KMS-11 (cell line): ENCODE results near the gene PES1.

ENCODE experiments used
- H2AFZ ChIP-seq: fragments of 200-600 bp; sonication (generic); 2 replicates; pipeline ENCODE4 v1.6.1; 2016; ENCODE audit warnings: antibody characterized with exemption, mixed run types, low read depth
- H3K27ac ChIP-seq: fragments of 200-600 bp; sonication (generic); 2 replicates; pipeline ENCODE4 v1.6.1; 2016; ENCODE audit warnings: mild to moderate bottlenecking, mixed run types
- H3K27me3 ChIP-seq: fragments of 200-600 bp; sonication (generic); 2 replicates; pipeline ENCODE4 v1.6.1; 2017; ENCODE audit warnings: mild to moderate bottlenecking, low read depth, mixed run types, moderate library complexity; ENCODE audit not compliant: insufficient read depth
- H3K36me3 ChIP-seq: fragments of 200-600 bp; sonication (generic); 2 replicates; pipeline ENCODE4 v1.6.1; 2017; ENCODE audit warnings: mild to moderate bottlenecking, mixed run types; ENCODE audit not compliant: insufficient read depth
- H3K4me1 ChIP-seq: fragments of 200-600 bp; sonication (generic); 2 replicates; pipeline ENCODE4 v1.6.1; 2016; ENCODE audit warnings: mild to moderate bottlenecking, low read depth, mixed run types; ENCODE audit not compliant: poor library complexity, severe bottlenecking
- H3K4me2 ChIP-seq: fragments of 200-600 bp; sonication (generic); 2 replicates; pipeline ENCODE4 v1.7.0; 2016; ENCODE audit warnings: mild to moderate bottlenecking, mixed run types
- H3K4me3 ChIP-seq: fragments of 200-600 bp; sonication (generic); IDR thresholded peaks from 2 replicates; pipeline ENCODE4 v1.6.1; 2017; ENCODE audit warnings: low read depth, low read length, mixed read lengths; ENCODE audit not compliant: insufficient read depth
- H3K79me2 ChIP-seq: fragments of 200-600 bp; sonication (generic); 2 replicates; pipeline ENCODE4 v1.6.1; 2016; ENCODE audit warnings: low read depth, mixed run types; ENCODE audit not compliant: insufficient read depth
- H3K9ac ChIP-seq: fragments of 200-600 bp; sonication (generic); 2 replicates; pipeline ENCODE4 v1.6.1; 2016; ENCODE audit warnings: mild to moderate bottlenecking, mixed run types
- H4K20me1 ChIP-seq: fragments of 200-600 bp; sonication (generic); 2 replicates; pipeline ENCODE4 v1.6.1; 2016; ENCODE audit warnings: mild to moderate bottlenecking, mixed run types; ENCODE audit not compliant: insufficient read depth
- CTCF ChIP-seq: fragments of 200-600 bp; sonication (generic); conservative IDR thresholded peaks from 2 replicates; pipeline ENCODE4 v1.6.1; 2017; ENCODE audit warnings: low read depth, mild to moderate bottlenecking, antibody characterized with exemption, low read length, moderate library complexity, mixed read lengths

Gene PES1

DNA sequence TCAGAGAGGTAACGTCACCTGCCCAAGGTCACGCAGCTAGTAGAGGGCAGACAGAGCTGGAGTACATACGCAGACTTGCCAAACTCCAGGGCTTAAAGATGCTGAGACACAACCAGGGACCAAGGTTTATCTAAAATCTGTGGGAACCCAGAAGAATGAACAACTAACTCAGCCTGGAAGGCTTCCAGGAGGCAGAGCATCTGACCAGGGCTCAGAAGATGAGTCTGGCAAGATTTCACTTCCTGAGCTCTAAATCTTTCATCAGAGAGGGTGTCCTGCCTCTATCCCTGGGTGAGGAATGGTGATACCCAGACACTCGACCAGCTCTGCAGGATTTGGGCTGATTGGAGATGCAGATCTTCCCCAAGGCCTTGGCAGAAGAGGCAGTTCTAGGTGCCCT, 26.4 kb downstream of the PES1 start:
- Histone ChIP-seq H3K27me3 (peaks cover 10% of the 10 kb centered on the region; the same call in 1 of the 2 replicates), H3K4me3 (no peak overlapping the region), H3K27ac (no peak overlapping the region), H3K79me2 (no peaks in the 10 kb centered on the region), H3K9ac (no peak overlapping the region), H3K36me3 (no peaks in the 10 kb centered on the region), H4K20me1 (no peaks in the 10 kb centered on the region), H3K4me2 (no peak overlapping the region), H2AFZ (no peak overlapping the region), H3K4me1 (no peaks in the 10 kb centered on the region)
- TF ChIP-seq CTCF = no peak

- Histone ChIP-seq H3K4me1 (no peaks in the 10 kb centered on the region), H3K27me3 (peaks cover 4% of the 10 kb centered on the region; the same call in 1 of the 2 replicates), H3K9ac (no peak overlapping the region), H3K4me2 (no peak overlapping the region), H3K79me2 (no peaks in the 10 kb centered on the region), H2AFZ (no peak overlapping the region), H4K20me1 (no peaks in the 10 kb centered on the region), H3K4me3 (no peak overlapping the region), H3K36me3 (no peaks in the 10 kb centered on the region), H3K27ac (no peak overlapping the region)
- TF ChIP-seq CTCF = no peak
These were observed 27.0 kb downstream of the PES1 start for GRCh38 chr22:30564761-30565119.

DNA sequence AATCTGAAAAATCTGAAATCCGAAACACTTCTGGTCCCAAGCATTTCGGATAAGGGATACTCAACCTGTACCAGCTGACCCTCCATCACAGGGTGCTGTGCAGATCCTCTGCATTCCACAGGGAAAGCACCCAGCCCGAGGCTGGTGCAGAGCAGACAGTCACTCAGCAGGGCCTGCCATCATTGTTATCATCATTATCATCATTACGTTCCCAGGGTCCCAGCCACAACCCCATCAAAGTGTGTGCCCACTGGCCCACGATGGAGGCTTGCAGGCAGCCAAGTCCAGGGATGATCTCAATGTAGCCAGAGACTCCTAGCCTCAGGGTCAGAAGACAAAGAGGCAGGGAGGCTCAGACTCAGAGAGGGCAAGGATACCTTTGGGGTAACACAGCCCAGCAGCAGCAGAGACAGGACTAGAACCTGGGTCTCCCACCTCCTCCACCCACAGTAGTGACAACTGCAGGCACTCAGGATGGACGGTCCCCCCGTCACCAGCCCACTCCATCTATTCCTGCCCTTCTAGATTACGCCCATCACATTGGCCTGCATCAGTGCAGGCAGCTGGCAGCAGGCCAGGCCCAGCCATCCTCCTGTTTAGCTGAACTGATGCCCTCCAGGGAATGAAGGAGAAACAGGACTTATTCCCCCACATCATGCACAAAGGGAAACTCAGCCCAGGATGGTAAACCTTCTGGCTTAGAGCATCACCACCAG, 27.5 kb downstream of the PES1 start:
- H3K27ac ChIP-seq = no peak overlapping the region
- H3K9ac ChIP-seq = no peak overlapping the region
- H3K79me2 ChIP-seq = no peaks in the 10 kb centered on the region
- H2AFZ ChIP-seq = no peak overlapping the region
- no peak for TF ChIP-seq CTCF
- no peak overlapping the region for H3K4me3 ChIP-seq
- peaks cover 4% of the 10 kb centered on the region; the same call in 1 of the 2 replicates for H3K27me3 ChIP-seq
- H4K20me1 ChIP-seq = no peaks in the 10 kb centered on the region
- H3K36me3 ChIP-seq = no peaks in the 10 kb centered on the region
- H3K4me1 ChIP-seq = no peaks in the 10 kb centered on the region
- no peak overlapping the region for H3K4me2 ChIP-seq

DNA sequence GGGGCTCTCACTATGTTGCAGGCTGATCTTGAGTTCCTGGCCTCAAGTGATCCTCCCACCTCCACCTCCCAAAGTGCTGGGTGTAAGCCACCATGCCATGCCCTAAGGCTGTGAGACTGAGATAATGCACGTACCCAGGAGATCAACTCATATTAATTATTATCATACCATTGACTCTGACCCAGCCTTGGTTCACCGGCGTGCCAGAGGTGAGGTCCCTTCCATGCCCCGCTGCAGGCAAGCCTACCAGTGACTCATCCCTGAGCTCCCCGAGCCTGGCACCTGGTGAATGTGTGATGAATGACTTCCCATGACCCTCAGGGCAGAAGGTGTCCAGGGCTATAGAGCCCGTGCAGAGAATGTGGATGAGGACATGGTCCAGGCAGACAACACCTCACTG, 29.3 kb downstream of the PES1 start:
- Histone ChIP-seq H3K4me3 (no peak overlapping the region), H3K9ac (no peak overlapping the region), H3K27ac (no peak overlapping the region), H4K20me1 (no peaks in the 10 kb centered on the region), H3K27me3 (peaks cover 4% of the 10 kb centered on the region; the same call in 1 of the 2 replicates), H2AFZ (no peak overlapping the region), H3K4me1 (no peaks in the 10 kb centered on the region), H3K36me3 (no peaks in the 10 kb centered on the region), H3K4me2 (no peak overlapping the region), H3K79me2 (no peaks in the 10 kb centered on the region)
- no peak for TF ChIP-seq CTCF
